ENCODE data around the gene NAGLU. TPM values are rescaled to one million over a fixed set of nuclear protein-coding genes. Genes with fewer than 3 reads are reported as not detected.

NAGLU gene
- total and polyA plus RNA-seq, 2 of the 13 experiments (the other 11 are each of a cell fraction or from before 2014, with no cell fraction given) = 28.2 to 40.1 TPM

GRCh38 chr17:42544874-42545283 is 8.8 kb downstream of the NAGLU start (continued):
- TF ChIP-seq DMTF1 (CRISPR knock-in tag; IDR thresholded peaks at IDR 0.05) (no peak), ZNF678 (CRISPR knock-in tag; IDR thresholded peaks at IDR 0.05) (no peak), LCORL (IDR thresholded peaks at IDR 0.05) (peak; percentile 70; the same call in 1 of the 2 replicates), LCORL (CRISPR knock-in tag; IDR thresholded peaks at IDR 0.05) (peak; percentile 63), ZNF225 (CRISPR knock-in tag; IDR thresholded peaks at IDR 0.05) (no peak), ZNF382 (CRISPR knock-in tag; IDR thresholded peaks at IDR 0.05; ENCODE audit: borderline replicate concordance) (no peak), ZNF12 (CRISPR knock-in tag; IDR thresholded peaks at IDR 0.05) (no peak), ZNF350 (CRISPR knock-in tag; IDR thresholded peaks at IDR 0.05; ENCODE audit: borderline replicate concordance, low read depth) (no peak), STAT6 (CRISPR knock-in tag; IDR thresholded peaks at IDR 0.05; ENCODE audit: borderline replicate concordance) (no peak), ZBTB21 (CRISPR knock-in tag; IDR thresholded peaks at IDR 0.05) (no peak), AGO2 (optimal IDR thresholded peaks at IDR 0.05; ENCODE audit: low read depth, low read length) (no peak), SKI (IDR thresholded peaks at IDR 0.05; ENCODE audit: partially characterized antibody) (no peak), HOXD1 (CRISPR knock-in tag; IDR thresholded peaks at IDR 0.05) (no peak), ZNF275 (CRISPR knock-in tag; IDR thresholded peaks at IDR 0.05; ENCODE audit: borderline replicate concordance) (no peak), ZFP36L1 (CRISPR knock-in tag; IDR thresholded peaks at IDR 0.05) (peak; percentile 69; the same call in 1 of the 2 replicates), TOPORS (CRISPR knock-in tag; IDR thresholded peaks at IDR 0.05) (no peak), ZNF639 (CRISPR knock-in tag; conservative IDR thresholded peaks at IDR 0.05) (no peak), ZNF362 (CRISPR knock-in tag; IDR thresholded peaks at IDR 0.05; ENCODE audit: borderline replicate concordance) (no peak), ZNF83 (CRISPR knock-in tag; IDR thresholded peaks at IDR 0.05; ENCODE audit: borderline replicate concordance) (no peak), ZNF775 (CRISPR knock-in tag; IDR thresholded peaks at IDR 0.05; ENCODE audit: borderline replicate concordance) (no peak), MXD4 (CRISPR knock-in tag; IDR thresholded peaks at IDR 0.05) (no peak), ZNF441 (CRISPR knock-in tag; IDR thresholded peaks at IDR 0.05; ENCODE audit: borderline replicate concordance) (no peak), THAP11 (CRISPR knock-in tag; IDR thresholded peaks at IDR 0.05) (no peak)

Data from HepG2 (cell line).